Activated T-cell treated with anti-CD3 and anti-CD28 coated beads, Interleukin-2, amount 50 U/mL, for 4 hours (primary cell): Measurements from ENCODE around the gene C1D. TPM values are rescaled to one million over a fixed set of nuclear protein-coding genes. Genes with fewer than 3 reads are reported as not detected.

Experiments used
- ATAC-seq, 2 donors: fragments of 200-7000 bp; cut with Tn5 transposase; one replicate each; pipeline ENCODE4 v1.10.0; 2021
- DNase-seq: peaks from one replicate; pipeline ENCODE4 v3.0.0-alpha.2; 2020
- H3K27me3 Mint-ChIP-seq: one replicate; pipeline ENCODE4 v1.8.0; 2021; ENCODE audit warnings: low read depth, mixed read lengths
- H3K36me3 Mint-ChIP-seq: one replicate; pipeline ENCODE4 v1.8.0; 2022; ENCODE audit warnings: mixed read lengths; ENCODE audit not compliant: insufficient read depth
- H3K4me1 Mint-ChIP-seq: one replicate; pipeline ENCODE4 v1.8.0; 2021; ENCODE audit warnings: low read depth, mixed read lengths
- H3K4me3 Mint-ChIP-seq: one replicate; pipeline ENCODE4 v1.8.0; 2021; ENCODE audit warnings: mild to moderate bottlenecking, moderate library complexity, mixed read lengths
- H3K9me3 Mint-ChIP-seq: one replicate; pipeline ENCODE4 v1.8.0; 2021; ENCODE audit warnings: mixed read lengths
- total RNA-seq, 3 donors: library from RNA; stranded (reverse); gene quantifications; one replicate each; pipeline ENCODE4 v1.2.1, GENCODE V29; 2021

The C1D gene
- total RNA-seq, 3 donors from 2014 or later = 25.1 to 41.2 (median 27.1) TPM

GRCh38 chr2:68044099-68044498 lies 18.7 kb downstream of the C1D start:
- Mint-ChIP-seq H3K4me3 (no peak overlapping the region), H3K4me1 (peaks cover 6% of the 10 kb centered on the region), H3K9me3 (no peaks in the 10 kb centered on the region), H3K36me3 (peaks cover 21% of the 10 kb centered on the region), H3K27me3 (no peaks in the 10 kb centered on the region)
- DNase-seq (no peak), ATAC-seq (no peak)

DNA sequence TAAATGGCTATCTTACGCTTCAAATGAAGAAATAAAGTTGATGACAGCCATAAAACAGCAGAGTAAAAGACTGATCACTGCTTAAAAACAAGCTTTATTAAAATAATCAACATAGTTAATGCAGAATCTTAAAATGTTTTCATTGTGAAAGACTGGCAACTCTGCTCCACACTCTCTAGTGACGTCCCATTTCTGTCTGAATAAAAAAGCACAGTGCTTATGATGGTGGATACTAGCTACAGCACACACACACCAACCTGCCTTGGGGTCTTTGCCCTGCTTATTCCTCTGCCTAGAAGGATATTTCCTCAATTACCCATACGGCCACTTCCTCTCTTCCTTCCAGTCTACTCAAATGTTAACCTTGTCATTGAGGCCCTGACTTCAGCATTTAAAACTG lies 19.1 kb downstream of the C1D start:
- ATAC-seq = no peak
- no peak overlapping the region for H3K4me3 Mint-ChIP-seq
- H3K9me3 Mint-ChIP-seq = no peaks in the 10 kb centered on the region
- H3K27me3 Mint-ChIP-seq = no peaks in the 10 kb centered on the region
- no peak for DNase-seq
- peaks cover 21% of the 10 kb centered on the region for H3K36me3 Mint-ChIP-seq
- peaks cover 6% of the 10 kb centered on the region for H3K4me1 Mint-ChIP-seq

- no peak for ATAC-seq
- DNase-seq = no peak
- peaks cover 21% of the 10 kb centered on the region for H3K36me3 Mint-ChIP-seq
- H3K9me3 Mint-ChIP-seq = no peaks in the 10 kb centered on the region
- peaks cover 3% of the 10 kb centered on the region for H3K4me1 Mint-ChIP-seq
- no peaks in the 10 kb centered on the region for H3K27me3 Mint-ChIP-seq
- H3K4me3 Mint-ChIP-seq = no peak overlapping the region
Measured at GRCh38 chr2:68043032-68043431, 19.8 kb downstream of the C1D start.

DNA sequence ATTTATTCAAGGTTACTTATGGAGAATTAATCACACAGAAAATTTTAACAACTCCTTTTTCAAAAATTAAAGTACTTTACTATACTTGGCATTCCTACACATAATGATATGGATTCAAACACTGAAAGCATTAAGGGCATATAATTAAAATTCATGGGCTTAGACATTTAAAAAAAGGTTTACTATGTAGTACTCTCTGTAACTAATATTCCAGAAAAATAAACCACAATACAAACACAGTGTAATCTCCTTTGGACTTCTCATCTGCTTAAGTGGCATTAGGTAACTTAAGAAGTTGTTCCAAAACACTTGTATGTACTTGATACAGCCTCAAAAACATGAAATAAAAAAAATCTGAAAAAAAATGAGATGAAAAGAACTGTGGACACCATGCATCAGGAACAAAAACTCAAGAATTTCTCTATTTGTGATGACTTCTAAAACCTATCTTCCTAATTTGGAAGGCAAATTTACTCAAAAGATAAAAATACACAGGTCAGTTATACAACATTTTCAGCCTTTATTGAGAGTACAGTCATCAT lies 21.0 kb downstream of the C1D start:
- no peak for ATAC-seq
- Mint-ChIP-seq H3K4me3 (no peak overlapping the region), H3K36me3 (peaks cover 22% of the 10 kb centered on the region), H3K27me3 (no peaks in the 10 kb centered on the region), H3K9me3 (no peaks in the 10 kb centered on the region), H3K4me1 (peaks cover 3% of the 10 kb centered on the region)
- DNase-seq = no peak

- H3K4me3 Mint-ChIP-seq = no peak overlapping the region
- H3K27me3 Mint-ChIP-seq = no peaks in the 10 kb centered on the region
- ATAC-seq (no peak), DNase-seq (no peak)
- H3K36me3 Mint-ChIP-seq = peaks cover 19% of the 10 kb centered on the region
- no peaks in the 10 kb centered on the region for H3K9me3 Mint-ChIP-seq
- H3K4me1 Mint-ChIP-seq = peaks cover 3% of the 10 kb centered on the region
Measured at GRCh38 chr2:68040078-68040477, 22.7 kb downstream of the C1D start.

DNA sequence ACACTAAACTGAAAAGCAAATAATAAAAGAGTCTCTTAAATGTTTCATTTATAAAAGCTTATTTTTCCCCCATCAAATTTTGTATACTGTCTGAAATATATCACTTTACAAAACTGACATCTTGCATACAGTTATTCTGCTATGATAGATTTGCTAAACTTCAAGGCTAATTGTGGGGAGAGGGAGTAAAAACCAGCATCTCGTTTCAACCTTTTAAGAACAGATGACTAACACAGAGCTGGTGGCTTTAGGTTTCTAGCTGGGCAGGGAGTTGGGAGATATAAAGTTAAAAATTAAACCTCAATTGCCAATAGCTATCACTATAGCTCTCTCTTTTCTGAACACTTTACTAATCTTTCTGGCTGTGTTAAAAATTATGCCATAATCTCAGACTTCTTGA lies 23.5 kb downstream of the C1D start:
- Mint-ChIP-seq H3K36me3 (peaks cover 17% of the 10 kb centered on the region), H3K9me3 (no peaks in the 10 kb centered on the region), H3K4me3 (no peak overlapping the region), H3K27me3 (no peaks in the 10 kb centered on the region), H3K4me1 (peaks cover 3% of the 10 kb centered on the region)
- no peak for DNase-seq
- no peak for ATAC-seq

GRCh38 chr2:68032702-68033101 lies 30.1 kb downstream of the C1D start:
- peaks cover 1% of the 10 kb centered on the region for H3K36me3 Mint-ChIP-seq
- H3K4me3 Mint-ChIP-seq = no peak overlapping the region
- H3K9me3 Mint-ChIP-seq = no peaks in the 10 kb centered on the region
- DNase-seq (no peak), ATAC-seq (no peak)
- no peaks in the 10 kb centered on the region for H3K4me1 Mint-ChIP-seq
- no peaks in the 10 kb centered on the region for H3K27me3 Mint-ChIP-seq

DNA sequence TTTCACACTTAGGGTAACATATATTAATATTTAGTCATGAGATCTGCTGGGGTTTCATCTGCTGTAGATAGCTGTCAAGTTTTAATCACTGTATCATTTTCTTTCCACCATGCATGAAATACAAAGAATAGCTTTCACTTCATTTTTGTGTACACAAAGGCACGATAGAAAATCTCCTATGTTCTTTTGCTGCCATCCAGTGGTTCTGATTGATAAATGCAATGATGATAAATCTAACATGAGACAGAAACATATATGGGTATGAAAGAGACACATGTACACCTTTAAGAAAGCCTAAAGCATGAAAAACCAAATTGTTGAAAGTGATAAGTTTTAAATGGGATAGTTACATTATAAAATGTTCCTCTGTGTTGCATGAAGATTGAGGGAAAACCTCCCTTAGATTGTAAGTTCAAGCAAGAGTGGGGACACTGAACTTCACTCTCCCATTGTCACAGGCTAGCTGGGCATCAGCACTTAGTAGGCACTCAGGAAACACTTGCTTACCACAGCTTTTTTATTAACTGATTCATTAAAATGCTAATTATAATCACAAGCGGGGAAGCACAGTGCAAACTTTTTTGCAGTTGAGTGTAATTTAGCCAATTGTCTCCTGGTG lies 31.2 kb downstream of the C1D start:
- DNase-seq = no peak
- H3K9me3 Mint-ChIP-seq = no peaks in the 10 kb centered on the region
- peaks cover 4% of the 10 kb centered on the region for H3K27me3 Mint-ChIP-seq
- H3K4me1 Mint-ChIP-seq = no peaks in the 10 kb centered on the region
- H3K36me3 Mint-ChIP-seq = no peaks in the 10 kb centered on the region
- ATAC-seq = no peak
- H3K4me3 Mint-ChIP-seq = no peak overlapping the region

GRCh38 chr2:68031043-68031442 lies 31.8 kb downstream of the C1D start:
- H3K36me3 Mint-ChIP-seq = no peaks in the 10 kb centered on the region
- no peaks in the 10 kb centered on the region for H3K4me1 Mint-ChIP-seq
- DNase-seq (no peak), ATAC-seq (no peak)
- no peaks in the 10 kb centered on the region for H3K9me3 Mint-ChIP-seq
- H3K4me3 Mint-ChIP-seq = no peak overlapping the region
- H3K27me3 Mint-ChIP-seq = peaks cover 9% of the 10 kb centered on the region

- Mint-ChIP-seq H3K9me3 (no peaks in the 10 kb centered on the region), H3K4me1 (no peaks in the 10 kb centered on the region), H3K36me3 (no peaks in the 10 kb centered on the region), H3K27me3 (peaks cover 11% of the 10 kb centered on the region), H3K4me3 (no peak overlapping the region)
- DNase-seq = no peak
- no peak for ATAC-seq
Measured at GRCh38 chr2:68030529-68030928, 32.3 kb downstream of the C1D start.

GRCh38 chr2:68027959-68028358 lies 34.8 kb downstream of the C1D start:
- no peak for DNase-seq
- Mint-ChIP-seq H3K9me3 (no peaks in the 10 kb centered on the region), H3K36me3 (no peaks in the 10 kb centered on the region), H3K4me1 (no peaks in the 10 kb centered on the region), H3K27me3 (peaks cover 20% of the 10 kb centered on the region), H3K4me3 (no peak overlapping the region)
- ATAC-seq = no peak

DNA sequence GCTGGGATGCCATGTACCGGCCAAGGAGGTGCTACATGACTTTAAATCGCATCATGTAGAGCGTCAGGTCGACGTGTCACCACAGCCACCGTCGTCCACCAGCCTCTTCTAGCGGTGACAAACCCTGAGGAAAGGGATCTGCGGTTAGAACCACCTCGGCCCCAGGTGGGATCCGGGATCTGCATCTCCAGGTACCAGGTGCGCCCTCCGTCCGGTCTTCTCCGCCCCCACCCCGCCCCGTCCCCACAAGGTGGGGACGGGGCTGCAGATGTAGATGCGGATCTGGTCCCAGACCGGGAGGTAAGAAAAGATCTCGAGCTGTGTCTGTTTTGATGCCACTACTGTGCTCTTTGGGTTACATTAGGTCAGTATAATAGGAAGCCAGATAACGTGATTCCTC lies 38.4 kb downstream of the C1D start:
- Mint-ChIP-seq H3K4me3 (no peak overlapping the region), H3K9me3 (no peaks in the 10 kb centered on the region), H3K4me1 (no peaks in the 10 kb centered on the region), H3K36me3 (no peaks in the 10 kb centered on the region), H3K27me3 (peaks cover 21% of the 10 kb centered on the region)
- DNase-seq (no peak), ATAC-seq (no peak)

GRCh38 chr2:68023904-68024303 lies 38.9 kb downstream of the C1D start:
- no peak overlapping the region for H3K4me3 Mint-ChIP-seq
- ATAC-seq = no peak
- no peaks in the 10 kb centered on the region for H3K9me3 Mint-ChIP-seq
- peaks cover 21% of the 10 kb centered on the region for H3K27me3 Mint-ChIP-seq
- H3K36me3 Mint-ChIP-seq = no peaks in the 10 kb centered on the region
- no peak for DNase-seq
- no peaks in the 10 kb centered on the region for H3K4me1 Mint-ChIP-seq

- Mint-ChIP-seq H3K36me3 (no peaks in the 10 kb centered on the region), H3K4me1 (no peaks in the 10 kb centered on the region), H3K27me3 (peaks cover 14% of the 10 kb centered on the region), H3K4me3 (no peak overlapping the region), H3K9me3 (no peaks in the 10 kb centered on the region)
- ATAC-seq (no peak), DNase-seq (no peak)
Measured at GRCh38 chr2:68018727-68019126, 44.1 kb downstream of the C1D start.

- Mint-ChIP-seq H3K27me3 (peaks cover 19% of the 10 kb centered on the region), H3K36me3 (no peaks in the 10 kb centered on the region), H3K4me1 (no peaks in the 10 kb centered on the region), H3K4me3 (no peak overlapping the region), H3K9me3 (no peaks in the 10 kb centered on the region)
- ATAC-seq = no peak
- DNase-seq = no peak
Measured at GRCh38 chr2:68009526-68009925, 53.3 kb downstream of the C1D start.
